Upper lobe of right lung (tissue), 1 donor: Measurements from ENCODE around the gene NUP210. TPM values are rescaled to one million over a fixed set of nuclear protein-coding genes. Genes with fewer than 3 reads are reported as not detected.
"Not testable (repeated sequence)": the region's sequence is repeated elsewhere in the genome, so short reads cannot be mapped to it uniquely, and the experiment has no call there.

Experiments
- ATAC-seq: fragments of 200-7000 bp; cut with Tn5 transposase; one replicate; pipeline ENCODE4 v1.9.1; 2020; ENCODE audit warnings: mild to moderate bottlenecking, moderate library complexity
- DNase-seq: peaks from one replicate; pipeline ENCODE4 v3.0.0-alpha.2; 2020
- H3K27ac ChIP-seq: fragments of 200-600 bp; one replicate; pipeline ENCODE4 v1.8.0; 2022
- H3K27me3 ChIP-seq: fragments of 200-600 bp; one replicate; pipeline ENCODE4 v1.8.0; 2022; ENCODE audit warnings: mild to moderate bottlenecking
- H3K36me3 ChIP-seq: fragments of 200-600 bp; one replicate; pipeline ENCODE4 v1.8.0; 2022
- H3K4me1 ChIP-seq: fragments of 200-600 bp; one replicate; pipeline ENCODE4 v1.8.0; 2022
- H3K4me3 ChIP-seq: fragments of 200-600 bp; one replicate; pipeline ENCODE4 v1.8.0; 2022; ENCODE audit warnings: mild to moderate bottlenecking
- H3K9me3 ChIP-seq: fragments of 200-600 bp; one replicate; pipeline ENCODE4 v1.8.0; 2022
- CTCF ChIP-seq: fragments of 200-600 bp; IDR thresholded peaks from one replicate; pipeline ENCODE4 v1.8.0; 2022; ENCODE audit warnings: antibody characterized with exemption
- intact Hi-C: fragments of 100-400 bp; cut with DNase I; formaldehyde crosslinking; loops from one replicate; pipeline ENCODE4 v1.11.0; 2022
- total RNA-seq: library from RNA; stranded (reverse); fragmentation: NEBNext Ultra II Directional; extraction: Animal tissue kit (Norgen Biotek cat#: 25700); gene quantifications from one replicate; pipeline ENCODE4 v1.2.1, GENCODE V29; 2021
- donor health status: DM: no; HTN: yes; CAD: no; lungs with severe emphysema.

The NUP210 gene
- total RNA-seq, 1 donor from 2014 or later: 19.8 TPM

- DNase-seq: no peak
- ATAC-seq: no peak
- no peaks in the 10 kb centered on the region for H3K27me3 ChIP-seq
- no peaks in the 10 kb centered on the region for H3K4me1 ChIP-seq
- no peak for TF ChIP-seq CTCF
- intact Hi-C loops: no loop called here
- H3K27ac ChIP-seq: no peak overlapping the region
- H3K9me3 ChIP-seq: no peaks in the 10 kb centered on the region
- H3K4me3 ChIP-seq: no peak overlapping the region
- no peaks in the 10 kb centered on the region for H3K36me3 ChIP-seq
Observed at GRCh38 chr3:13433912-13434311, 13.8 kb upstream of the NUP210 start.

GRCh38 chr3:13432093-13432492, 12.0 kb upstream of the NUP210 start:
- Histone ChIP-seq H3K27ac (no peak overlapping the region), H3K9me3 (no peaks in the 10 kb centered on the region), H3K27me3 (no peaks in the 10 kb centered on the region), H3K4me1 (no peaks in the 10 kb centered on the region), H3K36me3 (no peaks in the 10 kb centered on the region), H3K4me3 (no peak overlapping the region)
- no peak for ATAC-seq
- no peak for DNase-seq
- no peak for TF ChIP-seq CTCF
- intact Hi-C loops: no loop called here

- ATAC-seq, DNase-seq, H3K9me3 ChIP-seq, H3K27ac ChIP-seq, intact Hi-C loops, H3K27me3 ChIP-seq, H3K4me1 ChIP-seq, H3K36me3 ChIP-seq, H3K4me3 ChIP-seq: not testable (repeated sequence)
Observed at GRCh38 chr3:13430411-13430875, 10.3 kb upstream of the NUP210 start.

GRCh38 chr3:13429631-13430291, 9.6 kb upstream of the NUP210 start:
- intact Hi-C loops: no loop called here
- H3K4me3 ChIP-seq: no peak overlapping the region
- no peak for ATAC-seq
- H3K4me1 ChIP-seq: no peaks in the 10 kb centered on the region
- H3K27me3 ChIP-seq: no peaks in the 10 kb centered on the region
- no peak for DNase-seq
- H3K36me3 ChIP-seq: no peaks in the 10 kb centered on the region
- TF ChIP-seq CTCF: no peak
- no peaks in the 10 kb centered on the region for H3K9me3 ChIP-seq
- no peak overlapping the region for H3K27ac ChIP-seq

- intact Hi-C loops, H3K36me3 ChIP-seq, H3K27ac ChIP-seq, DNase-seq, H3K4me3 ChIP-seq, H3K4me1 ChIP-seq, ATAC-seq, H3K9me3 ChIP-seq, H3K27me3 ChIP-seq: not testable (repeated sequence)
Observed at GRCh38 chr3:13428678-13429077, 8.6 kb upstream of the NUP210 start.

- no peak for TF ChIP-seq CTCF
- Histone ChIP-seq H3K4me3 (no peak overlapping the region), H3K27me3 (no peaks in the 10 kb centered on the region), H3K9me3 (no peaks in the 10 kb centered on the region), H3K27ac (no peak overlapping the region), H3K36me3 (no peaks in the 10 kb centered on the region), H3K4me1 (no peaks in the 10 kb centered on the region)
- DNase-seq (no peak), ATAC-seq (no peak)
- intact Hi-C loops: no loop called here
Observed at GRCh38 chr3:13427662-13428603, 7.8 kb upstream of the NUP210 start.
